ENCODE measurements around the gene FHL2.

FHL2 gene

DNA sequence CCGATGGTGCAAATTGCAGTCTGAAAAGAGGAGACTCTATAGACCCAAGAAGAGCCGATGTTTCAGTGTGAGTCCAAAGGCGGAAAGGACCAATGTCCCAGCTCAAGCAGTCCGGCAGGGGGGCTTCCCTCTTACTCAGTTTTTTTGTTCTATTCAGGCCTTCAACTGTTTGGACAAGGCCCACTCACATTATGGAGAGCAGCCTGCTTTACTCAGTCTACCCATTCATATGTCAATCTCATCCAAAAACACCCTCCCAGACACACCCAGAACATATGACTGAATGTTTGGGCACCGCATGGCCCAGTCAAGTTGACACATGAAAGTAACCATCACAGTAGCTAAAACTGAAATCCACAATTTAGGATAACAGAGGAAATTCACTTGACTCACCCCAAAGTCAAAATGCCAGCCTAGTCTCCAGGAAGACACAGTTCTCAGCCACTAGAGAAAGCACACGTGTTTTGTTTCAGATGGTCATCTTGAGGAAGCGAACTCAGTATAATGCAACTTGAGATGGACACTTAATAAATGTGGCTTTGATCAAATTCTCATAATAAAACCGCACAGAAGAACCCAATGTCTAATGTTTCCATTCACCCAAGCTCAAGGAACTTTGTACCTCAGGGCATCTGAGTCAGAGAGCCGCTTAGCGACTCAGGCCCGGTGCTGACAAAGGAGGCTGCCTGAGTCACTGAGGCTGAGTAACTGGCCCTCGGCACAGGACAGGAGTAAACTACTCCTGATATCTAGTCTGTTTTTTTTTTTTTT is 2.4 kb downstream of the FHL2 start:
- DNase-seq: no peak

- no peak for DNase-seq
These were observed 3.2 kb downstream of the FHL2 start for GRCh38 chr2:105395691-105396090.

DNA sequence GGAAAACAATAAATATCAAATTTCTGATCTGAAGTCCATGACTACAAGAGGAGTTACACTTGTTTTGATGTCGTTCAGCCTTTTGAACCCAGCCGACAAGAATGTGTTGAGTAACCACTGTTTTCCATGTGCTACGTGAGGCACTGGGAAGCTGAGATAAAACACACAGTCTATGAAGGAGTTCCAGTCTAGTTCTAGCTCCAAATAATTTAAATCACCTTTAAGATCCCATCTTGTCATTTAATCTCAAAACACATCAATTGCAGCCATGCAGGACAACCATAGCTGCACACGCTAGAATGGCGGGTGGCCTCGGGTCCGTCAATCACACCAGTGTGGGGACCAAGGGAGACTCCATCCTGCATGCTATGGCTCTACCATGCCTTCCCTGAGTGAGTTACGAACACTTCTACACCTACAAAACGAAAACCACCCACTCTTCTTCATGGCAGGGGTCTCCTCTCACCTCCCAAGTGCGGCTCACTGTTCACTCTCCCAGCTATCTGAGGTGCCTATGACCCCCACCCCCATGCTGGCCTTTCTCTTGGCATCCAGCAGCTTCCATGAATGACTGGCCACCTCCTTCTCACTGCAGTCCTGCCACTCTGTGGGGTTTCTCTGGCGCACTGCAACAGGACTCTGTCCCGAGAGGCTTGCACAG is 3.8 kb downstream of the FHL2 start:
- DNase-seq: no peak

- DNase-seq: no peak
These were observed 5.3 kb downstream of the FHL2 start for GRCh38 chr2:105393373-105394055.

DNA sequence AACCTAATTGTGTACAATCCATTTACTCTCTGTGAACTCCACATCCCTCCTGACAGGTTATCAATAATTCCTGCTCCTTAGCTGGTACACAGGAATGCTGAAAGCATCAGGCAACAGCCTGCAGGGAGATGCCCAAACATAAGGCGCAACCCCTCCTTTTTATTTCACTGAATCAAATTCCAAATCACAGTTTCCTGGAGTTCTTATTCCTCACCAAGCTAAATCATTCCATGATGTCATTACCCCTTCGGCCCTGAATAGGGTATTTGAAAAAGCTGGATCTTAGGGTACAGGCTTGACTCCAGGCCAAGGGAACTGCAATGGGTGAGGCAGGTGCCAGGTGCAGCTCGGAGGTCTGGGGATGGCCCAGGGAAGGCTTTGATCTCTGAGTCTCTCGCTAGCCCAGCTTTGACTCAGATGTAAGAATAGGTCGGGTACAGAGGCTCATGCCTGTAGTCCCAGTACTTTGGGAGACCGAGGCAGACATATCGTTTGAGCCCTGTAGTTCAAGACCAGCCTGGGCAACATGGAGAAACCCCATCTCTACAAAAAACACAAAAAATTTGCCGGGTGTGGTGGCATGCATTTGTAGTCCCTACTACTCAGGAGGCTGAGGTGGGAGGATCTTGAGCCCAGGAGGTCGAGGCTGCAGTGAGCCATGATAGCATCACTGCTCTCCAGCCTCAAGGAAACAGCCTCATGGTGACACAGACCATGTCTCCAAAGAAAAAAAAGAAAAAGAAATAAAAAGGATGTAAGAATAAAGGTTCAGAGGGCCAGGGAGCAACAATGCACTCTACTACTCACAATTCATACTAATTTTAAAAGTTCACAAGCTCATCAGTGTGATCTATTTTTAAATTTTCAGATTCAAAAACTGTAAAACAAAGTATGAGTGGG is 6.8 kb downstream of the FHL2 start:
- DNase-seq: no peak

DNA sequence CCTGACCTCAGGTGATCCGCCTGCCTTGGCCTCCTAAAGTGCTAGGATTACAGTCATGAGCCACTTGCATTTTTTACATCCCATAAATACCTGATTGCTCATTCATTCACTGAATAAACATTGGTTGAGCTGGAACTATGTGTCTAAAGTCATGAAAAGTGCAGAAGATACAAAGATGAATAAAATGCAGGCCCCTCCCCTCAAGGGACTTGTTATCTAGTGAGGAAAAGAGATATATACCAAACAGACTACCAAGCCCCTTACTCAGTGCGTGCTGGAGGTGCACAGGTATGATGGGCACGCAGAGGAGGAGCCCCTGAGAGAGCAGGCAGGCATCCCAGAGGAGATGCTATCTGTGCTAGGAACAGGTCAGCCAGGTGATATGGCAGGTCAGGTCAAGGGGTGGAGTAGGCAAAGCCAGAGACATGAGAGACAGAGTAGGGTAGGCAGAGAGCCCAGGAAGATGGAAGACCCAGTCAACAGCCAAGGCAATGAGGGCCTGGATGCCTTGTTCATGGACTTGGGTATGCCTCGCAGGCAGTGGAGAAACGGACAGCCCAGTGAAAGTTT is 7.7 kb downstream of the FHL2 start:
- no peak for DNase-seq

- DNase-seq: no peak
These were observed 8.4 kb downstream of the FHL2 start for GRCh38 chr2:105390454-105390853.

GRCh38 chr2:105388971-105389381 is 9.9 kb downstream of the FHL2 start:
- no peak for DNase-seq

- no peak for DNase-seq
These were observed 11.6 kb downstream of the FHL2 start for GRCh38 chr2:105387225-105387624.

DNA sequence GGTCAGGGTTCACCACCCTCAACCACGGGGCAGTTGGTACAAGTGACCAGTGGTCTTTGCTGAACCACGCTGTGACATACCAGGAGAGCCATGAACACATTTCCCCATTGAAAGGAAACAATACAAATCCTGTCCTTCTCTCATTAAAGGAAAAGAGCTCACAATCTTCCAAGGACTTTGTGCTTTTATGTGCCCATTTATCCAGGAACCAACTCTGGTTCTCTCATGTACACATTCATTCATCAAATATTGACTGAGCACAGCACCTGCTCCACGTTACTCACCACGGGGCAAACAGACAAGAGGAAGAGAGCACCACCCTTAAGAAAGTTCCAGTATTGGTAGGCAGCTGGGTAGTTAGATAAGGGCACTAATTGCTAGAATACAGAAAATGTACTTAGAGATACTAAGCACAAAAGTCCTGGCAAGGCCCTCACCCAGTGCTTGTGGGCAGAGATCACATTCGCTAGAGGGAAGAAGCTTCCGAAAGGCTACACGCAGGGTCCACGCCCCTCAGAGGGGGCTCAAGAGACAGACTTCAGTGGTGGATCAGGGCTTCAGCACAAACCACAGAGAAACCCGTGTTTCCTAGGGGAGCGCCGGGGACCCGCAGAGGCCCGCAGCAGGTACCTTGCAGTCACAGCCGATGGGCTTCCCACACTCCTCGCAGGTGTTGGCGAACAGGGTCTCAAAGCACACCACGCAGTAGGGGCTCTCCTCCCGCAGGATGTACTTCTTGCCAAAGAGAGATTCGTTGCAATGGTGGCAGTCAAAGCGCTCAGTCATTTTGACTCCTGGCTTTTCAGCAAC is 12.9 kb downstream of the FHL2 start:
- DNase-seq: no peak

DNA sequence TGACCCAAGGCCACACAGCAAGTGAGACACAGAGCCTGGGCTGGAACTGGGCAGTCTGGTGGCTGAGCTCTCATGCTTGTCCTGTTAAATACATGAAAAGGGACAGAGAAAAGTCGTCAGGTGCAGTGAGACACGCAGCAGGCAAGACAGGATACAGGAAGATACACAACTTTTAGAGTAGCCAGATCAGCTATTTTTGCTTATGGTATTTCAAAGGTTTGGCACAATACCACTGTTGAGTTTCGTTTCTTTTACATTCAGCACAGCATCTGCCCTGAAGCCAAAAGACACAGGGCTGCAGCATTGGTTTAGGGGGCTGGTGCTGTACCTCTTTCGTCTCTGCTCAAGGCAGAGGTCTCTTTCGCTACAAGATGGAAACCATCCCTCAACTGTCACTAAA is 14.0 kb downstream of the FHL2 start:
- no peak for DNase-seq

GRCh38 chr2:105384216-105384615 is 14.6 kb downstream of the FHL2 start:
- DNase-seq: no peak

DNA sequence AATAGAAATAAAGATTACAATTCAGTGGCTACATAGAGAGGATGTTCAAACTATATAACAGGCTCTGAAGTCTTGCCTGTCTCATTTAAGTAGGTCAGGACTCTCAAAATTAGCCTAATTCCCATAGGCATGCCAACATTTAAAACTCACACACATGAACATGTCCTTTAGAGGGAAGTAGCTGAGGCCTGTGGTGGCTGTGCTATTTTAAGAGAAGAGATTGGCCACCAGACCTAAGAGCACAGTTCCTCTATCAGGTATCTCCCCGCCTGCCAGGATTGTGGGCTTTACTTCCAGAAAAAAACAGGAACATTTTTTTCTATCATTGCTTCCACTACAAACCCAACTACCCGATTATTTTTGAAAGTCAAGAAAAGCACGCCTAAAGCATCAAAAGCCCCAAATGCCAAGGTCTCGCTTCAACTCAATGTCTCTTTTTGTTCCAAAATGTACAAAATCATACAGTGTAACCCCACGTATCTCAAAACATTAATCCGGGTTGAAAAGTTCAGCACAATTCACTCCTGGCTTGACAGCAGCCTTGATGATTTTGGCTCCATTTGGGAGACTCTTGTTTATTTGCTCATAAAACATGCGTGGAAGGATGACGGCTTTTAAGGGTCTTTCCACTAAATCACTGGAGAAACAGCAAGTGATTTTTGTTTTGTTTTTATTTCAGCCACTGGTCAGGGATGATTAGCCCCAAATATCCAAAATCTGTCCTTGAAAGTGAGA is 15.3 kb downstream of the FHL2 start:
- DNase-seq: no peak

DNA sequence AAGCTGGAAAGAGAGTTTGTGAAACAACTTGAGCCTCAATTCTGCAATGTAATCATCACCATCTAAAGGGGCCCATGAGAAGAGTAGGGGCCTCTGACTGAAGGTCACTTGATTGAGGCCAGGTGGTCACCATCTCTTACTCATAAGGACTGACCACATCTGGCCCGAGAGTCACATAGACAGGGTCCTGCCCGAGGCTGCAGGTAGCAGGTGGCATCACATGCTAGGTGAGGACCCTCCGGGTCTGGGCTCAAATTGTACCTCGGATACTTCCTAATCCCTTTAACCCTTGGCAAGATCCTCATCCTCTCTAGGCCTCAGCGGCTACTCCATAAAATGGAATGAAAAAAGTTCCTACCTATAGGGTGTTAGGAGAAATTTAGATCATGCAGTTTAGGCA is 16.7 kb downstream of the FHL2 start:
- no peak for DNase-seq

DNA sequence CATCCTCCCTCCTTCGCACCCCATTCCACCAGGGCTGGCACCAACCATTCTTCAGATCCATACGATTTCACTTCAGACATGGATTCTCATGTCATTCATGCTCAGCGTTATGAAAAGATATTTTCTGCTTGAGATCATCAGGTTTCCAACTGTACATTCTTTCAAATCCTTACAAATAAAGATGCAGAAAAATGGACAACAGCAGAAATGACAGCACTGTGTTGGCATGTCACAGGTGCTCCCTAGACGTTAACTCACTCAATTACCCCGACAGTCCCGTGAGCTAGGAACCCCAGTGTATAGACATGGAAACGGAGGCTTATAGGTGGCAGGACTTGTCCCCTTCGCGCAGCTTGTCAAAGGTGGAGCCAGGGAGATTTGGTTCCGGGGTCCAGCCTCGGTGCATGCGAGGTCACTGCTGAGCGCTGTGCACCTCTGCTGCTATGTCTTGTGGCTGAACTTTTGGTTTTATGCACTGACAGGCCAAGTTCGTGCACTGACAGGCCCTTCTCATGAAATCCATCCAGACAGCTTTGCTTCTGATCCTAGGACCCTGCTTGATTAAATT is 17.7 kb downstream of the FHL2 start:
- DNase-seq: no peak

GRCh38 chr2:105380432-105381100 is 18.3 kb downstream of the FHL2 start:
- no peak for DNase-seq

- DNase-seq: no peak
These were observed 19.1 kb downstream of the FHL2 start for GRCh38 chr2:105379741-105380186.

- no peak for DNase-seq
These were observed 19.9 kb downstream of the FHL2 start for GRCh38 chr2:105378921-105379383.

DNA sequence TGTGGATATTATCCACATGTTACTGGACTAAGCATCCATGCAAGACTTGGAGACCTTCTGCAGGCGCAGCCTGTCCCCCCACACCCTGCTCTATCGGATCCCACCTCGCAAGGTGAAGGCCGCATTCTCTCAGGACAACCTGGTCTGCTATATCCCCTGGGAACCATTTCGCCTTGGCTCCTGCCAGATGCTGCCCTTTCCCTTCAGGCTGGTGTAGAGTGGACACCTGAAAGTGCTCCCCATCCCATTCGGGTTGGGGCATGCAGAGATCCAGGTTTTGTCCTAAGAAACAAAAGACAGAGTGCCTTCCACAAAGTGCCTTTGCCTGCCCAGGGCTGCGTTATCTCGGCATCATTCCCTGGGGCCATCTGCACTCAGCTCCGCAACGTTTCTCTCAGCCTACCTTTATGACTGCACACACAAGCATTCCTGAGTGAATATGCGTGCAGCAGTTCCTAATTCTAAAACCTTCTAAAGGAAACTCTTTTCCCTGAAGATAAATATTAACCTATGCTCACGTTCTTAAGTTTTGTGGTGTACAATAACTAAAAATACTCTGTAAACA is 20.5 kb downstream of the FHL2 start:
- no peak for DNase-seq
